GM18502 (cell line): Measurements from ENCODE around the gene MBD3L3.
A peak's percentile ranks its signal among the peaks of the same experiment; 100 is the strongest.
"Not testable (repeated sequence)": the region's sequence is repeated elsewhere in the genome, so short reads cannot be mapped to it uniquely, and the experiment has no call there.

Experiments
- ATAC-seq: cut with Tn5 transposase; IDR thresholded peaks from one replicate; pipeline ENCODE4 v1.9.1; 2021; ENCODE audit warnings: mild to moderate bottlenecking; ENCODE audit not compliant: unreplicated experiment, poor library complexity

MBD3L3 gene

GRCh38 chr19:7058576-7058975, at the start of gene MBD3L3:
Gene MBD3L3, minus strand, starts transcription at chr19:7058676. Its CDS starts 71 bp downstream, at chr19:7058605.
- ATAC-seq, result not testable (repeated sequence)

GRCh38 chr19:7106711-7107657, 48.5 kb upstream of the MBD3L3 start:
- no peak for ATAC-seq

GRCh38 chr19:7104747-7105447, 46.4 kb upstream of the MBD3L3 start:
- no peak for ATAC-seq

- ATAC-seq, result no peak
Measured at GRCh38 chr19:7101498-7102253, 43.2 kb upstream of the MBD3L3 start.

GRCh38 chr19:7099597-7099921, 41.1 kb upstream of the MBD3L3 start:
- ATAC-seq, result no peak

- peak; percentile 83 for ATAC-seq
Measured at GRCh38 chr19:7098701-7099596, 40.5 kb upstream of the MBD3L3 start.

- ATAC-seq, result no peak
Measured at GRCh38 chr19:7098096-7098495, 39.6 kb upstream of the MBD3L3 start.

GRCh38 chr19:7088999-7089398, 30.5 kb upstream of the MBD3L3 start:
- ATAC-seq, result no peak

- no peak for ATAC-seq
Measured at GRCh38 chr19:7083076-7083956, 24.8 kb upstream of the MBD3L3 start.

GRCh38 chr19:7078008-7078407, 19.5 kb upstream of the MBD3L3 start:
- no peak for ATAC-seq

GRCh38 chr19:7076151-7076550, 17.7 kb upstream of the MBD3L3 start:
- no peak for ATAC-seq

GRCh38 chr19:7074705-7075282, 16.3 kb upstream of the MBD3L3 start:
- ATAC-seq, result no peak

- no peak for ATAC-seq
Measured at GRCh38 chr19:7072541-7072940, 14.1 kb upstream of the MBD3L3 start.

- ATAC-seq, result no peak
Measured at GRCh38 chr19:7069904-7070226, 11.4 kb upstream of the MBD3L3 start.

GRCh38 chr19:7069042-7069903, 10.8 kb upstream of the MBD3L3 start, which contains the start of gene ZNF557:
Gene ZNF557, plus strand, starts transcription at chr19:7069703. Its CDS starts 5,372 bp downstream, at chr19:7075075.
- ATAC-seq, result peak; percentile 96

GRCh38 chr19:7068599-7068998, 10.1 kb upstream of the MBD3L3 start:
- ATAC-seq, result no peak

GRCh38 chr19:7067716-7068115, 9.2 kb upstream of the MBD3L3 start:
- ATAC-seq, result no peak

- not testable (repeated sequence) for ATAC-seq
Measured at GRCh38 chr19:7067122-7067521, 8.6 kb upstream of the MBD3L3 start.
